ENCODE results near the gene SHC2.

SHC2 gene

DNA sequence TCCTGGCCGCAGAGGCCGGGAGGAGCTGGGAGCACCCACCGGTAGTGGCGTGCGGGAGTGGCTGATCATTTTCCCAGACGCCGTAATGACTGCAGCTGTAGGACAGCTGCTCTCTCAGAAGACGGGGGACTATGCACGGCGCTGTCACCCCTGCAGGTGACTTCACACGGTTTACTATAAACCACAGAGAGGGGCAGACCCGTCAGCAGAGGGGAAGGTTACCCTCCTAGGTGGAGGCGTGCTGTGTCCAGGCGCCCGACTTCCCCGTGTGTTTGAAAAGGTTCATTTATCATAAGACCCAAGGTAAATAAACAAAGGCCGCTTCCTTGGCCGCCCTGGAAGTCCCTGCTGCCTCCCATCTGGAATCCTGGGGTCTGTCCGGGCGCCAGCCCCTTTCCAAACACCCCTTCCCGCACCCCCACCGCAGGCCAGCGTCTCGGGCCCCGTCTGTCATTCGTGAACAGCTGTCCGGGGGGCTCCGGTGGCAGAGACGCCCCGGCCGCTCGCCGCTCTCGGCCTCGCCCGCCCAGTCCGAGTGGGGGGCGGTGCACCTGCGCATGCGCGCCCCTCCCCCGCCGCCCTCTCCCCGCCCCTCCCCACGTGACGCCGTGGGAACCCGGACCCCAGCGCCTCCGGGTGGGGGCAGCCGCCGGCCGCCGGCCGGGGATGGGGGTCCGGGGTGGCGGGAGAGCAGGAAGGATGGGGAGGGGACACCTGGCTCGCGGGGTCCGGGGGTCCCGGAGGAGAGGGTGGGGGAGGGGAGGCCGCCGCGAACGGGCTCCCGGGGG is 915 bp downstream of the SHC2 start (continued):
- TF ChIP-seq ZNF530 (tag by site-specific recombination; IDR thresholded peaks at IDR 0.05; ENCODE audit: low read depth) (no peak), ZNF555 (tag by site-specific recombination; conservative IDR thresholded peaks at IDR 0.05) (no peak), ZNF529 (tag by site-specific recombination; IDR thresholded peaks at IDR 0.05; ENCODE audit: insufficient replicate concordance) (no peak), BCL11B (tag by site-specific recombination; IDR thresholded peaks at IDR 0.05; ENCODE audit: low read depth) (no peak), ZNF544 (tag by site-specific recombination; IDR thresholded peaks at IDR 0.05) (no peak), ZNF837 (tag by site-specific recombination; IDR thresholded peaks at IDR 0.05) (no peak), ZNF221 (tag by site-specific recombination; IDR thresholded peaks at IDR 0.05; ENCODE audit: borderline replicate concordance) (no peak), ZBTB1 (tag by site-specific recombination; IDR thresholded peaks at IDR 0.05) (no peak), TCF7L2 (IDR thresholded peaks at IDR 0.05; ENCODE audit: borderline replicate concordance, low read depth, low read length) (no peak), ZBTB48 (tag by site-specific recombination; IDR thresholded peaks at IDR 0.05) (no peak), ZNF639 (tag by site-specific recombination; IDR thresholded peaks at IDR 0.05) (no peak), YY2 (tag by site-specific recombination; IDR thresholded peaks at IDR 0.05) (no peak), ZNF354C (tag by site-specific recombination; IDR thresholded peaks at IDR 0.05; ENCODE audit: borderline replicate concordance, low read depth) (no peak), ZFHX2 (tag by site-specific recombination; conservative IDR thresholded peaks at IDR 0.05) (peak; percentile 19; the same call in 1 of the 2 replicates), ZNF658 (tag by site-specific recombination; IDR thresholded peaks at IDR 0.05) (no peak), ZNF404 (tag by site-specific recombination; IDR thresholded peaks at IDR 0.05) (no peak), ZNF121 (tag by site-specific recombination; IDR thresholded peaks at IDR 0.05) (no peak), IKZF3 (tag by site-specific recombination; IDR thresholded peaks at IDR 0.05) (no peak), YY1 (tag by site-specific recombination; IDR thresholded peaks at IDR 0.05) (no peak), ZNF169 (tag by site-specific recombination; IDR thresholded peaks at IDR 0.05) (no peak), ZNF433 (tag by site-specific recombination; IDR thresholded peaks at IDR 0.05; ENCODE audit: low read depth) (no peak), BCL6B (tag by site-specific recombination; IDR thresholded peaks at IDR 0.05) (no peak), ZNF274 (IDR thresholded peaks at IDR 0.05; ENCODE audit: low read length) (no peak), ZNF274 (tag by site-specific recombination; IDR thresholded peaks at IDR 0.05; ENCODE audit: borderline replicate concordance) (no peak), SALL2 (tag by site-specific recombination; IDR thresholded peaks at IDR 0.05; ENCODE audit: borderline replicate concordance) (no peak), KLF8 (tag by site-specific recombination; IDR thresholded peaks at IDR 0.05) (no peak), ZNF335 (tag by site-specific recombination; conservative IDR thresholded peaks at IDR 0.05) (no peak; the same call in none of the 2 replicates), ZNF664 (tag by site-specific recombination; IDR thresholded peaks at IDR 0.05) (no peak), ZNF677 (tag by site-specific recombination; IDR thresholded peaks at IDR 0.05) (no peak), ZNF311 (tag by site-specific recombination; IDR thresholded peaks at IDR 0.05; ENCODE audit: borderline replicate concordance) (no peak), KLF9 (tag by site-specific recombination; IDR thresholded peaks at IDR 0.05; ENCODE audit: low read depth) (no peak), KLF1 (tag by site-specific recombination; IDR thresholded peaks at IDR 0.05) (0 out of 2 replicates have a peak, but pooled peaks have one; percentile 21), ZNF423 (tag by site-specific recombination; IDR thresholded peaks at IDR 0.05) (no peak), EGR2 (tag by site-specific recombination; IDR thresholded peaks at IDR 0.05; ENCODE audit: low read depth) (no peak)
- TF ChIP-seq, protein P1, sequence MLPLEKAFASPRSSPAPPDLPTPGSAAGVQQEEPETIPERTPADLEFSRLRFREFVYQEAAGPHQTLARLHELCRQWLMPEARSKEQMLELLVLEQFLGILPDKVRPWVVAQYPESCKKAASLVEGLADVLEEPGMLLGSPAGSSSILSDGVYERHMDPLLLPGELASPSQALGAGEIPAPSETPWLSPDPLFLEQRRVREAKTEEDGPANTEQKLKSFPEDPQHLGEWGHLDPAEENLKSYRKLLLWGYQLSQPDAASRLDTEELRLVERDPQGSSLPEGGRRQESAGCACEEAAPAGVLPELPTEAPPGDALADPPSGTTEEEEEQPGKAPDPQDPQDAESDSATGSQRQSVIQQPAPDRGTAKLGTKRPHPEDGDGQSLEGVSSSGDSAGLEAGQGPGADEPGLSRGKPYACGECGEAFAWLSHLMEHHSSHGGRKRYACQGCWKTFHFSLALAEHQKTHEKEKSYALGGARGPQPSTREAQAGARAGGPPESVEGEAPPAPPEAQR (tag by site-specific recombination; IDR thresholded peaks at IDR 0.05), result no peak
- TF ChIP-seq, protein P2, sequence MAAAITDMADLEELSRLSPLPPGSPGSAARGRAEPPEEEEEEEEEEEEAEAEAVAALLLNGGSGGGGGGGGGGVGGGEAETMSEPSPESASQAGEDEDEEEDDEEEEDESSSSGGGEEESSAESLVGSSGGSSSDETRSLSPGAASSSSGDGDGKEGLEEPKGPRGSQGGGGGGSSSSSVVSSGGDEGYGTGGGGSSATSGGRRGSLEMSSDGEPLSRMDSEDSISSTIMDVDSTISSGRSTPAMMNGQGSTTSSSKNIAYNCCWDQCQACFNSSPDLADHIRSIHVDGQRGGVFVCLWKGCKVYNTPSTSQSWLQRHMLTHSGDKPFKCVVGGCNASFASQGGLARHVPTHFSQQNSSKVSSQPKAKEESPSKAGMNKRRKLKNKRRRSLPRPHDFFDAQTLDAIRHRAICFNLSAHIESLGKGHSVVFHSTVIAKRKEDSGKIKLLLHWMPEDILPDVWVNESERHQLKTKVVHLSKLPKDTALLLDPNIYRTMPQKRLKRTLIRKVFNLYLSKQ (tag by site-specific recombination; IDR thresholded peaks at IDR 0.05; ENCODE audit: borderline replicate concordance), result no peak
- TF ChIP-seq, protein P3, sequence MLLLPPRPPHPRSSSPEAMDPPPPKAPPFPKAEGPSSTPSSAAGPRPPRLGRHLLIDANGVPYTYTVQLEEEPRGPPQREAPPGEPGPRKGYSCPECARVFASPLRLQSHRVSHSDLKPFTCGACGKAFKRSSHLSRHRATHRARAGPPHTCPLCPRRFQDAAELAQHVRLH (tag by site-specific recombination; IDR thresholded peaks at IDR 0.05), result no peak

Data from HEK293 (cell line).